IMR-90 (cell line): ENCODE data around the gene COPS2. TPM values are rescaled to one million over a fixed set of nuclear protein-coding genes. Genes with fewer than 3 reads are reported as not detected.

Experiments
- ATAC-seq: fragments of 200-7000 bp; cut with Tn5 transposase; 2 replicates; pipeline ENCODE4 v1.9.1; 2020; ENCODE audit warnings: low read depth, mild to moderate bottlenecking, moderate library complexity
- BruUV-seq: library from RNA; stranded (reverse); fragments of 400-500 nt; replicated peaks from 2 replicates; lab custom pipeline; 2021; lab: Mats Ljungman, UMichigan
- CTCF ChIA-PET: fragments of 300-600 bp; formaldehyde crosslinking; extraction: SDS; loops from one replicate; lab custom pipeline; 2021; ENCODE audit warnings: antibody characterized with exemption; lab: Yijun Ruan, JAX
- POLR2A ChIA-PET: fragments of 300-600 bp; sonication (Branson Sonifier 250); formaldehyde crosslinking; loops from one replicate; lab custom pipeline; 2022; ENCODE audit warnings: antibody characterized with exemption; ENCODE audit not compliant: unreplicated experiment; lab: Charles Lee
- DNase-seq: peaks from one replicate; pipeline ENCODE4 v3.0.0; 2013
- H2AFZ ChIP-seq: replicated peaks from 2 replicates; pipeline ENCODE3; 2013; ENCODE audit warnings: low read length, mild to moderate bottlenecking; ENCODE audit not compliant: poor library complexity
- H2AK5ac ChIP-seq: 2 replicates; pipeline ENCODE4 v1.6.1; 2013; ENCODE audit warnings: low read depth, low read length, inconsistent platforms
- H2AK9ac ChIP-seq: replicated peaks from 2 replicates; pipeline ENCODE3; 2013; ENCODE audit warnings: mild to moderate bottlenecking, low read depth, low read length, moderate library complexity; ENCODE audit not compliant: poor library complexity
- H2BK120ac ChIP-seq: 2 replicates; pipeline ENCODE4 v1.6.1; 2013; ENCODE audit warnings: low read depth, low read length, inconsistent platforms
- H2BK15ac ChIP-seq: 3 replicates; pipeline ENCODE4 v1.6.1; 2013; ENCODE audit warnings: low read depth, low read length, inconsistent platforms
- H2BK20ac ChIP-seq: 2 replicates; pipeline ENCODE4 v1.6.1; 2013; ENCODE audit warnings: low read depth, mild to moderate bottlenecking, inconsistent platforms, low read length, moderate library complexity
- H2BK5ac ChIP-seq: 2 replicates; pipeline ENCODE4 v1.6.1; 2013; ENCODE audit warnings: mild to moderate bottlenecking, low read depth, low read length, inconsistent platforms; ENCODE audit not compliant: poor library complexity, severe bottlenecking
- H3K14ac ChIP-seq: replicated peaks from 2 replicates; pipeline ENCODE4 v1.6.1; 2013; ENCODE audit warnings: low read depth, low read length, inconsistent platforms
- H3K18ac ChIP-seq: 2 replicates; pipeline ENCODE4 v1.6.1; 2013; ENCODE audit warnings: low read depth, low read length, control low read depth
- H3K23ac ChIP-seq: 2 replicates; pipeline ENCODE4 v1.6.1; 2013; ENCODE audit warnings: low read depth, low read length, inconsistent platforms
- H3K27ac ChIP-seq: 2 replicates; pipeline ENCODE4 v1.5.1; 2013; ENCODE audit warnings: mild to moderate bottlenecking, control low read depth, low read length; ENCODE audit not compliant: insufficient read depth
- H3K27me3 ChIP-seq: 2 replicates; pipeline ENCODE4 v1.6.1; 2013; ENCODE audit warnings: low read length; ENCODE audit not compliant: control insufficient read depth, insufficient read depth
- H3K36me3 ChIP-seq: 2 replicates; pipeline ENCODE4 v1.6.1; 2013; ENCODE audit warnings: low read length, mixed read lengths; ENCODE audit not compliant: control insufficient read depth, insufficient read depth
- H3K4ac ChIP-seq: 2 replicates; pipeline ENCODE4 v1.6.1; 2013; ENCODE audit warnings: low read depth, low read length, inconsistent platforms
- H3K4me1 ChIP-seq: 2 replicates; pipeline ENCODE4 v1.6.1; 2013; ENCODE audit warnings: low read length, mixed read lengths; ENCODE audit not compliant: control insufficient read depth, insufficient read depth
- H3K4me2 ChIP-seq: 2 replicates; pipeline ENCODE4 v1.6.1; 2013; ENCODE audit warnings: low read depth, mild to moderate bottlenecking, control low read depth, low read length, moderate library complexity
- H3K4me3 ChIP-seq: 2 replicates; pipeline ENCODE4 v1.5.1; 2013; ENCODE audit warnings: low read depth, mild to moderate bottlenecking, control low read depth, low read length, moderate library complexity; ENCODE audit not compliant: insufficient read depth
- H3K56ac ChIP-seq: 2 replicates; pipeline ENCODE4 v1.6.1; 2013; ENCODE audit warnings: low read length, inconsistent platforms; ENCODE audit not compliant: insufficient read depth; ENCODE audit errors: extremely low read depth
- H3K79me1 ChIP-seq, 2 experiments: 2 replicates each; pipeline ENCODE4 v1.6.1; 2013; ENCODE audit warnings: low read length in 2 of 2, inconsistent platforms in 1 of 2, low read depth in 1 of 2
- H3K9ac ChIP-seq: 2 replicates; pipeline ENCODE4 v1.6.1; 2013; ENCODE audit warnings: low read depth, low read length, control low read depth
- H3K9me1 ChIP-seq: 2 replicates; pipeline ENCODE4 v1.6.1; 2013; ENCODE audit warnings: low read length, inconsistent platforms; ENCODE audit not compliant: insufficient read depth
- H3K9me3 ChIP-seq: 2 replicates; pipeline ENCODE4 v1.6.1; 2013; ENCODE audit warnings: low read length; ENCODE audit not compliant: control insufficient read depth, insufficient read depth
- H4K20me1 ChIP-seq: 2 replicates; pipeline ENCODE4 v1.6.1; 2013; ENCODE audit warnings: low read length, inconsistent platforms; ENCODE audit not compliant: insufficient read depth
- H4K5ac ChIP-seq: 2 replicates; pipeline ENCODE4 v1.6.1; 2013; ENCODE audit warnings: mild to moderate bottlenecking, low read depth, low read length, control low read depth
- H4K8ac ChIP-seq, 2 experiments: 2 replicates each; pipeline ENCODE4 v1.6.1; 2013; ENCODE audit warnings: low read depth in 2 of 2, low read length in 2 of 2, control low read depth in 1 of 2, inconsistent platforms in 1 of 2
- H4K91ac ChIP-seq: 2 replicates; pipeline ENCODE4 v1.6.1; 2013; ENCODE audit warnings: low read depth, low read length, inconsistent platforms; ENCODE audit not compliant: insufficient read depth
- BHLHE40 ChIP-seq: fragments of 150-350 bp; IDR thresholded peaks from 2 replicates; pipeline ENCODE4 v1.6.1; 2016; ENCODE audit warnings: mild to moderate bottlenecking, low read depth, low read length
- CEBPB ChIP-seq: IDR thresholded peaks from 2 replicates; pipeline ENCODE4 v1.6.1; 2012; ENCODE audit warnings: low read depth, low read length, improper control_type of control experiment
- CHD1 ChIP-seq: IDR thresholded peaks from 2 replicates; pipeline ENCODE4 v1.6.1; 2012; ENCODE audit warnings: low read depth, low read length, improper control_type of control experiment
- MAFK ChIP-seq: IDR thresholded peaks from 2 replicates; pipeline ENCODE4 v1.6.1; 2012; ENCODE audit warnings: low read depth, low read length, improper control_type of control experiment
- MAZ ChIP-seq: IDR thresholded peaks from 2 replicates; pipeline ENCODE4 v1.6.1; 2012; ENCODE audit warnings: low read depth, mild to moderate bottlenecking, low read length, improper control_type of control experiment, moderate library complexity, borderline replicate concordance
- MXI1 ChIP-seq: IDR thresholded peaks from 2 replicates; pipeline ENCODE4 v1.6.1; 2012; ENCODE audit warnings: low read depth, mild to moderate bottlenecking, low read length, moderate library complexity, borderline replicate concordance
- NFE2L2 ChIP-seq: fragments of 150-350 bp; IDR thresholded peaks from 2 replicates; pipeline ENCODE4 v1.6.1; 2016; ENCODE audit warnings: low read depth, mild to moderate bottlenecking, low read length
- POLR2A ChIP-seq: IDR thresholded peaks from 2 replicates; pipeline ENCODE4 v1.6.1; 2012; ENCODE audit warnings: mild to moderate bottlenecking, low read depth, low read length
- RCOR1 ChIP-seq: IDR thresholded peaks from 2 replicates; pipeline ENCODE4 v1.6.1; 2012; ENCODE audit warnings: mild to moderate bottlenecking, low read length, improper control_type of control experiment; ENCODE audit not compliant: insufficient replicate concordance
- SMC3 ChIP-seq: fragments of 150-350 bp; IDR thresholded peaks from 2 replicates; pipeline ENCODE4 v1.6.1; 2016; ENCODE audit warnings: low read depth, mild to moderate bottlenecking, antibody characterized with exemption, low read length, moderate library complexity
- WGBS, 2 experiments: methylation state at CpG; one replicate each; pipeline versions ENCODE4 v1.1.5 to v1.1.7; 2013; ENCODE audit warnings: missing lambda C conversion rate in 2 of 2; ENCODE audit not compliant: insufficient read length in 1 of 2; ENCODE audit errors: extremely low coverage in 2 of 2; 5-methylcytosine and 5-hydroxymethylcytosine counted together
- dilution Hi-C: fragments of 300-500 bp; cut with HindIII; formaldehyde crosslinking; loops from one replicate; pipeline ENCODE4 v1.14.3; 2018; ENCODE audit warnings: low sequenced_read_pairs; ENCODE audit not compliant: unreplicated experiment
- in situ Hi-C: fragments of 300-500 bp; cut with MboI; formaldehyde crosslinking; loops from 3 replicates; pipeline ENCODE4 v1.14.3; 2019; ENCODE audit warnings: low sequenced_read_pairs, inconsistent platforms, mixed read lengths
- intact Hi-C: fragments of 100-400 bp; cut with micrococcal nuclease; formaldehyde crosslinking; loops from 2 replicates; pipeline ENCODE4 v1.10.0; 2022
- polyA plus RNA-seq, 3 experiments: library from polyadenylated mRNA; depleted of rRNA; stranded (reverse); fragments of >200 nt; gene quantifications; 2 replicates each; pipeline ENCODE4 v1.2.3, GENCODE V29; 2012; ENCODE audit warnings: low replicate concordance in 1 of 3
- total RNA-seq: library from RNA; depleted of rRNA; stranded (reverse); fragments of >200 nt; gene quantifications from 2 replicates; pipeline ENCODE4 v1.2.3, GENCODE V29; 2012
- TF ChIP-seq, protein P1 (sequence below): conservative IDR thresholded peaks from 2 replicates; pipeline ENCODE4 v1.5.1; 2012; ENCODE audit warnings: mild to moderate bottlenecking, low read depth, low read length, improper control_type of control experiment
- TF ChIP-seq, protein P2 (sequence below): fragments of 150-350 bp; IDR thresholded peaks from 2 replicates; pipeline ENCODE4 v1.6.1; 2016; ENCODE audit warnings: low read depth, mild to moderate bottlenecking, low read length, moderate library complexity, borderline replicate concordance
- TF ChIP-seq, protein P3 (sequence below): fragments of 150-350 bp; IDR thresholded peaks from 2 replicates; pipeline ENCODE4 v1.6.1; 2017; ENCODE audit warnings: mild to moderate bottlenecking, antibody characterized with exemption, low read length, low read depth

Gene COPS2
- total and polyA plus RNA-seq, 2 of the 4 experiments (the other 2 are of a cell fraction): 54.6 to 75.6 TPM

DNA sequence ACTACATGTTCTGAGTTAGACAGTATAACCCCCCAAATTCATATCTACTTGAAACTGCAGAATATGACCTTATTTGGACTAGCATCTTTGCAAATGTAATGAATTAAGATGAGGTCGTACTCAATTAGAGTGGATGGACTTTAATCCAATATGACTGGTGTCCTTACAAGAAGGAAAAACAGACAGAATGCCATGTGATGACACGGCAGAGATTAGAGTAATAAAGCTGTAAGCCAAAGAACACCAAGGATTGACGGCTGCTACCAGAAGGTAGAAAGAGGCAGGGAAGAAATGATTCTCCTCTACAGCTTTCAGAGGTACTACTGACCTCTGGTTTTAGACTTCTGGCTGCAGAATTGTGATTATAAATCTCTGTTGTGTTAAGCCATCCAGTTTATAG, 44.9 kb upstream of the COPS2 start:
- Histone ChIP-seq H2AFZ (no peak overlapping the region), H4K8ac (no peak overlapping the region), H4K91ac (no peak overlapping the region), H3K56ac (no peak overlapping the region), H3K9ac (no peak overlapping the region), H3K9me3 (no peaks in the 10 kb centered on the region), H3K4me3 (no peak overlapping the region), H2AK9ac (no peak overlapping the region), H3K36me3 (peaks cover 5% of the 10 kb centered on the region; the same call in 1 of the 2 replicates), H2BK20ac (no peak overlapping the region), H4K5ac (no peak overlapping the region), H3K4me2 (no peak overlapping the region), H3K27ac (no peak overlapping the region), H3K4ac (no peak overlapping the region), H2BK15ac (no peak overlapping the region), H3K27me3 (no peaks in the 10 kb centered on the region), H3K79me1 (peaks cover 15 to 29% of the 10 kb centered on the region in 2 experiments), H2BK120ac (no peak overlapping the region), H2AK5ac (no peak overlapping the region), H3K23ac (no peak overlapping the region), H2BK5ac (no peak overlapping the region), H3K4me1 (peaks cover 2% of the 10 kb centered on the region; the same call in 1 of the 2 replicates), H4K20me1 (no peaks in the 10 kb centered on the region; the same call in 1 of the 2 replicates), H3K18ac (no peak overlapping the region), H3K9me1 (peaks cover 4% of the 10 kb centered on the region; the same call in 1 of the 2 replicates), H3K14ac (no peak overlapping the region)
- no CpG with 5 or more reads among the region's 3 CpGs for WGBS, 2 experiments
- TF ChIP-seq, protein P1, sequence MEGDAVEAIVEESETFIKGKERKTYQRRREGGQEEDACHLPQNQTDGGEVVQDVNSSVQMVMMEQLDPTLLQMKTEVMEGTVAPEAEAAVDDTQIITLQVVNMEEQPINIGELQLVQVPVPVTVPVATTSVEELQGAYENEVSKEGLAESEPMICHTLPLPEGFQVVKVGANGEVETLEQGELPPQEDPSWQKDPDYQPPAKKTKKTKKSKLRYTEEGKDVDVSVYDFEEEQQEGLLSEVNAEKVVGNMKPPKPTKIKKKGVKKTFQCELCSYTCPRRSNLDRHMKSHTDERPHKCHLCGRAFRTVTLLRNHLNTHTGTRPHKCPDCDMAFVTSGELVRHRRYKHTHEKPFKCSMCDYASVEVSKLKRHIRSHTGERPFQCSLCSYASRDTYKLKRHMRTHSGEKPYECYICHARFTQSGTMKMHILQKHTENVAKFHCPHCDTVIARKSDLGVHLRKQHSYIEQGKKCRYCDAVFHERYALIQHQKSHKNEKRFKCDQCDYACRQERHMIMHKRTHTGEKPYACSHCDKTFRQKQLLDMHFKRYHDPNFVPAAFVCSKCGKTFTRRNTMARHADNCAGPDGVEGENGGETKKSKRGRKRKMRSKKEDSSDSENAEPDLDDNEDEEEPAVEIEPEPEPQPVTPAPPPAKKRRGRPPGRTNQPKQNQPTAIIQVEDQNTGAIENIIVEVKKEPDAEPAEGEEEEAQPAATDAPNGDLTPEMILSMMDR: no peak
- no peak for TF ChIP-seq BHLHE40
- no peak for TF ChIP-seq CHD1
- TF ChIP-seq, protein P2, sequence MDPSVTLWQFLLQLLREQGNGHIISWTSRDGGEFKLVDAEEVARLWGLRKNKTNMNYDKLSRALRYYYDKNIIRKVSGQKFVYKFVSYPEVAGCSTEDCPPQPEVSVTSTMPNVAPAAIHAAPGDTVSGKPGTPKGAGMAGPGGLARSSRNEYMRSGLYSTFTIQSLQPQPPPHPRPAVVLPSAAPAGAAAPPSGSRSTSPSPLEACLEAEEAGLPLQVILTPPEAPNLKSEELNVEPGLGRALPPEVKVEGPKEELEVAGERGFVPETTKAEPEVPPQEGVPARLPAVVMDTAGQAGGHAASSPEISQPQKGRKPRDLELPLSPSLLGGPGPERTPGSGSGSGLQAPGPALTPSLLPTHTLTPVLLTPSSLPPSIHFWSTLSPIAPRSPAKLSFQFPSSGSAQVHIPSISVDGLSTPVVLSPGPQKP: no peak
- no peak for TF ChIP-seq POLR2A
- TF ChIP-seq NFE2L2: no peak
- TF ChIP-seq MAZ: no peak
- TF ChIP-seq SMC3: no peak
- TF ChIP-seq, protein P3, sequence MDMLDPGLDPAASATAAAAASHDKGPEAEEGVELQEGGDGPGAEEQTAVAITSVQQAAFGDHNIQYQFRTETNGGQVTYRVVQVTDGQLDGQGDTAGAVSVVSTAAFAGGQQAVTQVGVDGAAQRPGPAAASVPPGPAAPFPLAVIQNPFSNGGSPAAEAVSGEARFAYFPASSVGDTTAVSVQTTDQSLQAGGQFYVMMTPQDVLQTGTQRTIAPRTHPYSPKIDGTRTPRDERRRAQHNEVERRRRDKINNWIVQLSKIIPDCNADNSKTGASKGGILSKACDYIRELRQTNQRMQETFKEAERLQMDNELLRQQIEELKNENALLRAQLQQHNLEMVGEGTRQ: no peak
- no peak for TF ChIP-seq MXI1
- TF ChIP-seq RCOR1: no peak
- TF ChIP-seq CEBPB: no peak
- no peak for TF ChIP-seq MAFK
- no peak for DNase-seq
- CTCF ChIA-PET: interaction anchor here (1.2 kb wide), 1 partner anchor 13 kb away, joined by 4 read pairs; no protein-coding TSS in a partner anchor
- ATAC-seq: no peak
- intact Hi-C loops (no loop called here), in situ Hi-C loops (no loop called here), dilution Hi-C loops (no loop called here)
- POLR2A ChIA-PET: interaction anchor here (0.6 kb wide), 1 partner anchor 21 kb away, joined by 14 read pairs; no protein-coding TSS in a partner anchor
- no TSS peak for BruUV-seq
